NT2/D1 (cell line): ENCODE data around the gene MAD1L1.

Experiments
- SUZ12 ChIP-seq: IDR thresholded peaks from 2 replicates; pipeline ENCODE4 v1.6.1; 2011; ENCODE audit not compliant: insufficient read length, insufficient read depth; ENCODE audit errors: extremely low read depth
- YY1 ChIP-seq: IDR thresholded peaks from 2 replicates; pipeline ENCODE4 v1.6.1; 2011; ENCODE audit not compliant: insufficient read length, insufficient read depth
- ZNF274 ChIP-seq: IDR thresholded peaks from 2 replicates; pipeline ENCODE4 v1.6.1; 2011; ENCODE audit warnings: mild to moderate bottlenecking, low read depth, low read length

DNA sequence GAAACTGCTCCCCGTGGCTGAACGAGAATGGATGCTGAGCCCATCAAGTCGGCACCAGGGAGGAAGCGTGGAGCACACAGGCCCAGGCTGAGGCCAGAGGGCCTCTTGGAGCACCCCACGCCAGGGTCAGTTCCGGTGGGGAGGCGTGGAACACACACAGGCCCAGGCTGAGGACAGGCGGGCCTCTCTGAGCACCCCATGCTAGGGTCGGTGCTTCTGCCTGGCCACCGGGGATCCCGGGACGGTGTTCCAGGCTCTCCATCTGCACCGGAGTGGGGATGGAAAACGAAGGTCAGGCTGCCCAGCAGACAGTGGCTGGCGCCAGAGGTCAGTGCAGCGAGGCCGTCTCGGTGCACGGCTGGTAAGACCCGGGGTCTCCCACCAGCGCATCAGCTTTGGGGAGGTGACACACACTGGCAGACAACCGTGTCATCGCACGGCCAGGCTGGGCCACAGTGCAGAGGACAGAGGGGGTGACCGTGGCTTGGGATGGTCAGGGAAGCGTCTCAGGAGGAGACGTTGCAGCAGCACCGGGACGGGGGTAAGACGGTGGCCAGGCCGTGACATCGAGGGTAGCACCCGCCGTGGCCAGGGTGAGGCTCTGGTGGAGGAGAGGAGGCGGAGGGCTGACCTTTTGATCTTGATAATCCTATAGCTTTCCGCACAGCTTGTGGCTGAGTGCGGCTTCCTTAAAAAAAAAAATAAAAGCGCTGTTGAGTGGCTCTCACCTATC, 358.7 kb downstream of the MAD1L1 start:
- TF ChIP-seq SUZ12 (no peak), YY1 (no peak), ZNF274 (no peak)
